CD14-positive monocyte (primary cell): Measurements from ENCODE around the gene NEGR1. TPM values are rescaled to one million over a fixed set of nuclear protein-coding genes. Genes with fewer than 3 reads are reported as not detected.

ENCODE experiments used
- DNase-seq, 3 donors: peaks; one replicate each; pipeline ENCODE4 v3.0.0-alpha.2; 2011 to 2022
- H2AFZ ChIP-seq: 2 replicates; pipeline ENCODE4 v1.6.0; 2012; ENCODE audit warnings: mild to moderate bottlenecking, low read depth, low read length, inconsistent platforms; ENCODE audit not compliant: insufficient read depth, poor library complexity, severe bottlenecking
- H3K27ac ChIP-seq, 2 donors: 1 replicate in 1 of 2; 2 replicates in 1 of 2; pipeline ENCODE4 v1.5.1; 2012 to 2013; ENCODE audit warnings: low read length in 2 of 2, control low read depth in 1 of 2, inconsistent platforms in 1 of 2, low read depth in 1 of 2, mild to moderate bottlenecking in 1 of 2
- H3K27me3 ChIP-seq, 2 donors: one replicate each; pipeline versions ENCODE4 v1.6.0 to v1.6.1; 2011 to 2013; ENCODE audit warnings: low read length in 2 of 2; ENCODE audit not compliant: control insufficient read depth in 2 of 2, insufficient read depth in 2 of 2
- H3K36me3 ChIP-seq, 2 donors: replicated peaks in 1 of 2; 1 replicate in 1 of 2; 2 replicates in 1 of 2; pipeline versions ENCODE4 v1.5.1 to v1.6.1; 2012 to 2013; ENCODE audit warnings: low read length in 2 of 2, control low read depth in 1 of 2, inconsistent platforms in 1 of 2, mild to moderate bottlenecking in 1 of 2; ENCODE audit not compliant: insufficient read depth in 2 of 2, control insufficient read depth in 1 of 2
- H3K4me1 ChIP-seq, 2 donors: 1 replicate in 1 of 2; 2 replicates in 1 of 2; pipeline versions ENCODE4 v1.5.1 to v1.6.1; 2012 to 2013; ENCODE audit warnings: low read length in 2 of 2, control low read depth in 1 of 2, inconsistent platforms in 1 of 2, mild to moderate bottlenecking in 1 of 2, moderate library complexity in 1 of 2; ENCODE audit not compliant: insufficient read depth in 2 of 2, control insufficient read depth in 1 of 2
- H3K4me2 ChIP-seq: replicated peaks from 2 replicates; pipeline ENCODE3; 2012; ENCODE audit warnings: low read length, moderate library complexity, mild to moderate bottlenecking; ENCODE audit not compliant: poor library complexity, severe bottlenecking; ENCODE audit errors: extremely low read depth
- H3K4me3 ChIP-seq, 3 experiments: fragments of 200-600 bp in 1 of 3; sonication (generic) in 1 of 3; replicated peaks in 1 of 3; 1 replicate in 2 of 3; 2 replicates in 1 of 3; pipeline ENCODE4 v1.5.1; 2011 to 2013; ENCODE audit warnings: low read length in 3 of 3, mild to moderate bottlenecking in 3 of 3, control low read depth in 2 of 3, low read depth in 2 of 3, inconsistent platforms in 1 of 3, moderate library complexity in 1 of 3
- H3K79me2 ChIP-seq: 2 replicates; pipeline ENCODE4 v1.6.0; 2012; ENCODE audit warnings: mild to moderate bottlenecking, control low read depth, inconsistent platforms, low read length, moderate library complexity; ENCODE audit not compliant: insufficient read depth
- H3K9ac ChIP-seq: 2 replicates; pipeline ENCODE4 v1.6.0; 2017; ENCODE audit warnings: low read length, mild to moderate bottlenecking; ENCODE audit not compliant: insufficient read depth, poor library complexity, severe bottlenecking
- H3K9me3 ChIP-seq, 2 donors: replicated peaks in 1 of 2; 1 replicate in 1 of 2; 2 replicates in 1 of 2; pipeline versions ENCODE4 v1.5.1 to v1.6.1; 2012 to 2013; ENCODE audit warnings: low read length in 2 of 2, control low read depth in 1 of 2; ENCODE audit not compliant: control insufficient read depth in 1 of 2, insufficient read depth in 1 of 2
- H4K20me1 ChIP-seq: 2 replicates; pipeline ENCODE4 v1.6.0; 2012; ENCODE audit warnings: mild to moderate bottlenecking, low read length, control low read depth, moderate library complexity; ENCODE audit not compliant: insufficient read depth
- H3K27ac Mint-ChIP-seq, 7 donors: one replicate each; pipeline ENCODE4 v1.8.0; 2020; ENCODE audit warnings: mild to moderate bottlenecking in 7 of 7, mixed read lengths in 7 of 7, moderate library complexity in 6 of 7, inconsistent platforms in 2 of 7
- H3K27me3 Mint-ChIP-seq, 3 donors: one replicate each; pipeline ENCODE4 v1.8.0; 2021 to 2022; ENCODE audit warnings: low read depth in 3 of 3, mild to moderate bottlenecking in 3 of 3, mixed read lengths in 3 of 3, moderate library complexity in 3 of 3, inconsistent platforms in 1 of 3
- H3K36me3 Mint-ChIP-seq, 2 donors: one replicate each; pipeline ENCODE4 v1.8.0; 2020; ENCODE audit warnings: mixed read lengths in 2 of 2, inconsistent platforms in 1 of 2, mild to moderate bottlenecking in 1 of 2
- H3K4me1 Mint-ChIP-seq: one replicate; pipeline ENCODE4 v1.8.0; 2020; ENCODE audit warnings: mild to moderate bottlenecking, mixed read lengths
- H3K4me3 Mint-ChIP-seq, 2 donors: one replicate each; pipeline ENCODE4 v1.8.0; 2020; ENCODE audit warnings: mild to moderate bottlenecking in 2 of 2, mixed read lengths in 2 of 2, moderate library complexity in 1 of 2
- H3K9me3 Mint-ChIP-seq, 7 donors: one replicate each; pipeline ENCODE4 v1.8.0; 2020 to 2022; ENCODE audit warnings: mixed read lengths in 7 of 7, mild to moderate bottlenecking in 6 of 7, moderate library complexity in 6 of 7, inconsistent platforms in 2 of 7
- CTCF ChIP-seq: fragments of 200-600 bp; IDR thresholded peaks from one replicate; pipeline ENCODE4 v1.8.0; 2022; ENCODE audit warnings: antibody characterized with exemption, mild to moderate bottlenecking
- WGBS: methylation state at CpG from one replicate; pipeline ENCODE4 v1.1.5; 2013; ENCODE audit warnings: missing lambda C conversion rate; ENCODE audit not compliant: insufficient coverage; 5-methylcytosine and 5-hydroxymethylcytosine counted together
- intact Hi-C, 2 donors: fragments of 100-400 bp; cut with micrococcal nuclease; formaldehyde crosslinking; loops; one replicate each; pipeline versions ENCODE4 v1.15.0 to v1.15.1; 2023
- polyA plus RNA-seq, 3 donors: library from polyadenylated mRNA; depleted of rRNA in 1 of 3; unstranded in 2 of 3; stranded (reverse) in 1 of 3; fragments of 300-500 nt in 2 of 3; fragments of >200 nt in 1 of 3; fragmentation: Illumina TruSeq in 2 of 3; gene quantifications; 1 replicate in 2 of 3; 2 replicates in 1 of 3; pipeline ENCODE4 v1.2.3, GENCODE V29; 2012 to 2021

The NEGR1 gene
- polyA plus RNA-seq, 3 donors = 0.03 to 0.15 (median 0.13) TPM

GRCh38 chr1:71362691-71363090 is 919.6 kb downstream of the NEGR1 start:
- H3K36me3 Mint-ChIP-seq = no peaks in the 10 kb centered on the region
- H3K27me3 ChIP-seq = no peaks in the 10 kb centered on the region
- no peak overlapping the region for H3K4me2 ChIP-seq
- no peak overlapping the region for H2AFZ ChIP-seq
- no peaks in the 10 kb centered on the region for H4K20me1 ChIP-seq
- H3K27ac ChIP-seq = no peak overlapping the region
- H3K79me2 ChIP-seq = no peaks in the 10 kb centered on the region
- no peaks in the 10 kb centered on the region for H3K36me3 ChIP-seq
- H3K4me3 ChIP-seq = no peak overlapping the region
- no CpG with 5 or more reads among the region's 2 CpGs for WGBS
- TF ChIP-seq CTCF = no peak
- intact Hi-C loops = no loop called here
- no peak overlapping the region for H3K27ac Mint-ChIP-seq
- no peak overlapping the region for H3K9ac ChIP-seq
- DNase-seq = no peak
- no peaks in the 10 kb centered on the region for H3K27me3 Mint-ChIP-seq
- peaks cover 10% of the 10 kb centered on the region in 2 donors for H3K9me3 ChIP-seq
- no peak overlapping the region for H3K4me3 Mint-ChIP-seq
- peaks cover 2 to 13% (median 6%) of the 10 kb centered on the region in 7 donors for H3K9me3 Mint-ChIP-seq
- H3K4me1 Mint-ChIP-seq = no peaks in the 10 kb centered on the region
- H3K4me1 ChIP-seq = no peaks in the 10 kb centered on the region

DNA sequence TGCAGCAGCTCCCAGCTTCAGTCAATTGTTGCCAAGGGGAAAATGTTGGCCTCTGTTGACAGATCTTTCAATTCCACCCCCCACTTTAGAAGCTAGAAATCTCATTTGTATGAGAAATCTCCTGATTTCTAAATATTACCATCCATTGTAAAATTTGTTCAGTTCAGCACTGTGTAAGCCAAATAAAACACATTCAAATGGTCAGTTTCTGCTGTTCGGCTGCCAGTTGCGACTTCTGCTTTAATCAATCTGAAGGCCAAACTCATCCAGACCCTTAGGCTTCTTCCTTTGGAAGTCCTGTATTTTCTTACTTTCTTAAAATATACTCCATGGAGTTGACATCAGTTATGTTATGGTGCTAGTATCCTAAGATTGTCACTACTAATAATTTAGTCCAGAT is 920.3 kb downstream of the NEGR1 start:
- no peak overlapping the region for H3K4me3 Mint-ChIP-seq
- DNase-seq = no peak

More for the DNA sequence above, 920.3 kb downstream of the NEGR1 start:
- Histone ChIP-seq H4K20me1 (no peaks in the 10 kb centered on the region), H3K27me3 (no peaks in the 10 kb centered on the region), H3K36me3 (no peaks in the 10 kb centered on the region), H3K4me2 (no peak overlapping the region), H3K79me2 (no peaks in the 10 kb centered on the region), H3K9ac (no peak overlapping the region), H3K4me1 (no peaks in the 10 kb centered on the region), H3K27ac (no peak overlapping the region), H3K4me3 (no peak overlapping the region), H2AFZ (no peak overlapping the region), H3K9me3 (peaks cover 12 to 16% of the 10 kb centered on the region in 2 donors)
- TF ChIP-seq CTCF = no peak
- H3K36me3 Mint-ChIP-seq = no peaks in the 10 kb centered on the region
- H3K27me3 Mint-ChIP-seq = no peaks in the 10 kb centered on the region
- no peak overlapping the region for H3K27ac Mint-ChIP-seq
- WGBS = 100% methylated on average over 1 of the region's 2 CpGs
- intact Hi-C loops = no loop called here
- H3K9me3 Mint-ChIP-seq = peaks cover 5 to 17% (median 8%) of the 10 kb centered on the region in 7 donors
- H3K4me1 Mint-ChIP-seq = no peaks in the 10 kb centered on the region
